ENCODE results near the gene NGEF.

Gene NGEF

DNA sequence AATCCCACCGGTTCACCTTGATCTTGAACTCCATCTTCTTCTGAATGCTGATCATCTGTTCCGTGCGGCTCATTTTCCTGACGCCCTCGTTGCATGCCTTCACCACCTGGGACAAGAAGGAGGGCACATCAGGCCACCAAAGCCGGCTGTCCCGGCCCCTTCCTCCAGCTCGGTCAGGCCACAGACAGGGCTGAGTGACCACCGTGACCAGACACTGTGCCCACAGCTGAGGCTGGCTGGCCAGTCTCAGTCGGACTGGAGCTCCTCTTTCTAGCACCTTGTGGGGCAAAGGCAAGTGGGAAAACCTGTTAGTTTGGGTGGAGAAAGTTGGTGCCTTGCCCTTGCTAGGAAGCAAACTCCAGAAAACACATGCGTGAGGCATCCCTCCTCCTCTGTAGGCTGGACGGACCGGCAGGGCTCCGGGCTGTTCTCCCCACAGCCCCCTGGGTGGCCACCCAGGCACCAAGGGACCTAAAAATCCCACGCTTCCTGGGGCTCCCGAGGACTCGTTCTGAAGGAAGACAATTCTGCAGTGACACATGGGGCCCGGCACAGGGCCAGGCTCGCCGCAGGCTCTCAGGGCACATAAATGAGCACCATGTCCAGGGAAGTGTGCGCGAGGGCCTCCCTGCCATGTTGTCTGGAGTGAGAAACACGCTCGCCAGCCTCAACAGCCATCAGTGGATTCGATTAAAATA lies 127.6 kb downstream of the NGEF start:
- no peak for DNase-seq (ENCODE audit: low spot score)

DNA sequence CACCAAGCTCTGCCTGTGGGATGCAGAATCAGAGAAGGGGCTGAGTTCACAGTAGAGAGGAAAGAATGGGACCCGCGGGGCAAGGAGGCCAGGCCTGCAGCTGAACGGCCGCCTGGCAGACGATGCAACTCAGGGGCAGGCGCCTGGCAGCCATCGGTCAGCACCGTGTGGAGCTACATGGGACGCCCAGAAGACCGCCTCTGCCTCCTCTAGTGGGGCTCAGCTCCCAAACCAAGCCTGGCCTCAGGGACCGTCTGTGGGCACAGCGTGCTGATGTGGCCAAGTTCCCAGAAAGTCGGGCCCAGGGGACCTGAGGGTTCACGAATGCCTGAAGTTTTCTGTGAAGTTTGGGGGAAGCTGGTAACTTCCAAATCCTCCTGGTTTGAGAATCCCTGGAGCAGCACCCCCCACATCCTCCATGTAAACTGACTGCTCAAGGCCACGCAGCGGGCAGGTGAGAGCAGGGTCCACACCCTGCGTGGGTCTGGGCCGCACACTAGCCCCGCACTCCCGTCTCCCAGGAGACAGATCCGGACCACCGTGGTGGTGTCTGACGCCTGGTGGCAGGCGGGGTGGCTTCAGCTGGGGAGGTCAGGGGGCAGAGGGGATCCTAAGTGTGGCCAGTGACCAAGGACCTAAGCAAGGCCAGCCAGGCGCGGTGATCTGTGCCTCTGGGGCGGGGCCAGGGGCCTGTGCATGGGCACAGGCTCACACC lies 128.3 kb downstream of the NGEF start:
- no peak for DNase-seq (ENCODE audit: low spot score)

DNA sequence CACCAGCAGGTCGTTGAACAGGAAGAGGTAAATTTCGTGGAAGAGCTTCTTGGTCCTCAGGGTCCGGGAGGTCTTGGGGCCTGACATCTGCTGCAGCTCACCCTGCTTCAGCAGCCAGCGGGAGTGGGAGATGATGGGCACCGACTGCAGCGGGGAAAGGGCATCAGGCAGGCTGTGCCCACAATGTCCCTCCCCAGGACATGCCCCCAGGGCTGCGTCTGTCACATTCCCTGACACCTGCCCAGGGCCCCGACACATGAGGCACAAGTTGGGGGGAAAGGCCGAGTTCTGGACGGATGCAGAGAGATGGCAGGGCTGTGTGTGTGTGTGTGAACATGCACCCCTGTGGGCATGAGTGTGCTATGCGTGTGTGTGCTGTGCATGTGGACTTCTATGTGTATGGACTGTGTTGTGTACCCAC lies 129.0 kb downstream of the NGEF start:
- no peak for DNase-seq (ENCODE audit: low spot score)

DNA sequence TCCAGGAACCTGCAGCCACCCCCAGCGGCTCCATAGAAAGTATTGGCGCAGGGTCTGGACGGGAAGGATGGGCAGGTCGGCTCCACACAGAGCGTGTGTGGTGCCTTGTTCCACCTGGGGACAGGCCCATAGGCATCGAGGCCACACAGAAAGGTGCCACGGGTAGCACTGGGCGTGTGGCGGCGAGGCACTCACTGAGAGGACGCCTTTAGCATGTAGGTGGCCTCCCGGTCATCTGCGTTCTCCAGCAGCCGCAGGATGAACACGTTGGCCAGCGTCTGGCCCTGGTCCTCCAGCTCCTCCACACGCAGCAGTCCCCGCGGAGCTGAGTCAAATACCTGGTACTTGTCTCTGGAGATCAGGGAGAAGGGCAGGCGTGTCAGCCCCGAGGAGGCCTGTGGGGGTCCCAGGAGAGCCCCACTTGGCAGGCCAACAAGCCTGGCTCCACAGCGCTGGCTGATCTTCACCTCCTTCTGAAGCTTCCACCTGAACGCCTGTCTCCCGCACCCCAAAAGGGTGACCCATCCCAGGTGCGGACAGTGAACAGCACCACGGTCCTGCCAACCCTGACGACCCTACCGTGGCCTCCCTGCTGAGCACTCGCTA lies 129.8 kb downstream of the NGEF start:
- no peak for DNase-seq (ENCODE audit: low spot score)

DNA sequence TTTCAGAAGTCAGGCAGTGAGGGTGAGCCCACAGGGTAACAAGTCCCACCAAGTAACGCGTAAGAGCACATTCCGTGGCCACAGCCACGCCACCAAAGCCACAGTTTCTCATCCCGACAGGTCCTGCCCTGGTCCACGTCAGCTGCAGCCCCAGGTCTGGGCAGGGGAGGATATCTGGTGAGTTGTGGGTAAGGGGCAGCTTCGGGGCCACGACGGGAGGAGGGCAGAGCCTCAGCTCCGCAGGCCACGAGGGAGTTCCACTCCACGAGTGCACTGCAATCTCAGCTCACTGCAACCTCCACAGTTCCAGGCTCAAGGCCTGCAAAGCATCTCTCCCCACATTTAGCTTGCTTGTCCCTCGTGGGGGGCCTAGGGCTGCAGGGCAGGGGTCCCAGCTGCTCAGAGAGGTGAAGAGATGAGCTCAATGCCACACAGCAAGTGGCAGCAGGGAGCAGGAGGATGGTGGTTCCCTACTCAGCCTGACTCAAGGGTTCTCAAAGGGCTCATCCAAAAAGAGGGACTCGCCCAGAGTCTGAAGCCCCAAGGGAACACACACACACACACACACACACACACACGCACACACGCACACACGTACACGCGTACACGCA lies 130.4 kb downstream of the NGEF start:
- DNase-seq (ENCODE audit: low spot score) = no peak

DNA sequence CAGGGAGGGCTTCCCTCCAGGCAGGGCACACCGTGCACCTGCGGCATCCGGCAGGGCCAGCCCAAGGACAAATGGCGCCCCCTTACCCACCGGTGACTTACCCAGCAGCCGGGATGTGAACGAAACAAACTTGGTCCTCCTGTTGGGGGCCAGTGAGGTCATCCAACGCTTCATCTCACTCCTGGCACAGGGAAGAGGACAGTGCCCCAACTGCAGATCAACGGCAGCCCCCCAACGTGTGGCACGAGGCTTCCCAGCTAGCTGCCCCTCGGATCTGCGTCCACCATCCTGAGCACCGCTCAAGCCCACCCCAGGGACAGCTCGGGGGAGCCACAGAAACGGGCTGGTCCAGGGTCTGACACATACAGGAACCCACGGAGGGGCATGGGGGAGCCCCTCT lies 131.0 kb downstream of the NGEF start:
- DNase-seq (ENCODE audit: low spot score) = no peak

DNA sequence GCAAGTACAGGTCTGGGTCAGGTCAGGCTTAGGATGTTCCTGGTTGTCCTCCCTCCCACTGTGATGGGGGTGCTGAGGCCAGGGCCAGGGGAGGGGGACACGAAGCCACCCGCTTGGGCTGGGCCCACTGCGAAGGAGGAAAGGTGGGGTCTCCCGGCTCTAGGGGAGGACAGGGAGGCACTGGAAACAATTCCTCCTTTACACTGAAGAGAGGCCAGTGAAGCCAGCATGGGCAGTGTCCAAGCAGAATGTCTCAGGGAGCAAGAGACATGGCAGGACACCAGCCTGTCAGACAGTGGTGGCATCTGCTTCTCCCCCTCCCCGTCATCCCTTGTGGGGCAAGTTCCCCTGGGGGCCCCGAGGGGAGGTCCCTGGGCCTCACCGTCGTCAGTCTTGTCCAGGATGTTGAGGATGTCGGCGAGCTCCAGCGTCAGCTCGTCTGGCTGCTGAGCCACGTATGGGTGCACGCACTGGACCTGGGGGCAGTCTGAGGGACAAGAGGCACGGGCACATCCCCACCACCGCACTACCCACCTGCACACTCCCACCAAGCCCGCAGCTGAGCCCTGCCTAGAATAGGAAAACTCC lies 132.2 kb downstream of the NGEF start:
- DNase-seq (ENCODE audit: low spot score) = no peak

DNA sequence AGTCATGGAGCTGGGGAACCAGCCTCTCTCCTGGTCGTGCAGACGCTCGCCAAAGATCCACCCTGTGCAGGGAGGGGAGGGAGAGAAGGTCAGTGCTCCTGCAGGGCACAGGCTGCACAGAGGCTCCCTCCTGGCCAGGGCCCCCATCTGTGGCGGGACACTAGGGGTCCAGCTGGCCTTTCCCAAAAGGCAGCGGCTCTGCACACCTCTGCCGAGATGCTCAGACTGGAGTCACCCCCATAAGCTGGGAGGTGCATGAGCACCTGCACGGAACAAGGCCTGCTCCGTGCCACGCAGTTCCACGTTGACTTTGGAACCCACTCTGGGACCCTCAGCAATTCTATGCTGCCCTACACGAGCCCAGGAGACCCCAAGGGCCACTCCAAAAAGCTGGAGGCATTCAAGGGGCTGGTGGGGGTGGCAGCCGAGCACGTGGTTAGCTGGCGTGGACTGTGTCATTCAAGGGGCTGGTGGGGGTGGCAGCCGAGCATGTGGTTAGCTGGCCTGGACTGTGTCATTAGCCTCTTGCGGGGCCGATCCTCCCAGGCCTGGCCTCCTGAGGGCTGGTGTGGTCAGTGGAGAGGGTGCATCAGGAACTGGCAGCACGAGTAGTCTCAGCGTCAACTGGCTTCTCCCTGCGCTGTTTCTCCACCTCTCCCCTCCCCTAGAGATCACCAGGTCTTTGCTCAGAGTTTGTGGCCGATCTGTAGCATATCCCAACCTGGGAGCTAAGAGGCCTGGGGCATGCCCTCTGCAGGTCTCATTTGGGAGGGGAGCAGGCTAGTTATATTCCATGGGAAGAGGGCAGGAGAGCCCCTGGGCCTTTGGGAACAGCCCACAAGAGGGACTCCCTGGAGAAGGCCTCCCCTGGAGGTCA lies 133.2 kb downstream of the NGEF start:
- no peak for DNase-seq (ENCODE audit: low spot score)

DNA sequence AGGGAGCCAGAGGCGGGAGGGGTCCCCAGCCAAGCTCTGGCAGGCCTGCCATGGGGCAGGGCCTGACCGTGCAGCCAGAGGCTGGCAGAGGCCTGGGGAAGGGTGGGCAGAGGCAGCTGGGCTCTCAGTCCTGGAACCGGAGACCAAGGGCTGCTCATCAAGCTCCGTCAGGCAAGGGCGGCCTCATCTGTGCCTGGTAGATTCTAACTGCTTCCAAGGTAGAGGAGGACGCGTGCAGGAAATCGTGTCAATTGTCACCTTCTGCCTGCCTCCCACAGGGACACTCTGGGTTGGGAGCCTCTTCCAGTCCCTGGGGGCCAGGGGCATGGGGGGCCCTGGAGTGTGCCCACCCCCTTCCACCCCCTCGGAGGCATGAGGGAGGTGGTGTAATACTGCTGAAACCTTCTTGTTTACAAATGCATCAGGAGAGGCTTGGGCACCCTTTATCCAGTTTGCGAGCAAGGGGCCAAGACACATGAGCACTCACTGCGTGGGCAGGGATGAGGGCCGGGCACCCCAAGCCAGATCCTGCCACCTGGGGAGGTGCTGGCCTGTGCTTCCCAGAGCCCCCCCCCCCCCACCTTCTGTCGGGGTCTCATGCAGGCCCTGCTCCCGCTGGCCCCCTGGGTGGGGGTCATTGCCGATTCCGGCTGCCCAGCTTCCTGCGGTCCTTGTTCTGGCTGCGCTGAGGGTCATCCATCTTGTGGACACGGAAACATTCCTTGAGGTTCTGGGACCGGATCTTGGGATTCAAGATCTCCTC lies 134.0 kb downstream of the NGEF start:
- DNase-seq (ENCODE audit: low spot score) = no peak

DNA sequence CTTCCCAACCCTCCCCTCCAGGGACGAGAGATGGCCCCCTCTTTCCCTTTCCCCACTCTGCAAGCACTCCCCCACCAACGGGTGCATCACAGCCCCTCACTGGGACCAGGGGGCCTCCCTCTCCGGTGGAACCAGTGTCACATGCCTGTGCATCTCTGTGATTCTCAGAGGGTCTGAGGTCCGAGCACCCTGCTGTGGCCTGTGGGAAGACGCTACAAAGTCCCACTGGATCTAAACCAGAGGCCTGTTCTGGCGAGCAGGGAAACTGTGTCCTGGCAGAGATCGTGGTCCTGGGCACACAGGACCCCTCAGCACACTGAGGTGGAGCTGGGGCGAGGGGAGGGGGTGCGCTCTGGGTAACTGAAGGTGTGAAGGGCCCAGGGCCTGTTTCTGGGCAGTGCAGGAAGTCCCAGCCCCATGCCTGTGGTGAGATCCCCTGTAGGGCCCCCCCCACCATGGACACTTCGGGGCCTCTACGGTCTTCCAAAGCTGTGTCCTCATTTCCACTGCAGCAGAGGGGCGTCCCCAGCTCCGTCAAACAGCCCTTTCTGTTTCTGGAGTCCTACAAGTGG lies 135.0 kb downstream of the NGEF start:
- DNase-seq (ENCODE audit: low spot score) = no peak

DNA sequence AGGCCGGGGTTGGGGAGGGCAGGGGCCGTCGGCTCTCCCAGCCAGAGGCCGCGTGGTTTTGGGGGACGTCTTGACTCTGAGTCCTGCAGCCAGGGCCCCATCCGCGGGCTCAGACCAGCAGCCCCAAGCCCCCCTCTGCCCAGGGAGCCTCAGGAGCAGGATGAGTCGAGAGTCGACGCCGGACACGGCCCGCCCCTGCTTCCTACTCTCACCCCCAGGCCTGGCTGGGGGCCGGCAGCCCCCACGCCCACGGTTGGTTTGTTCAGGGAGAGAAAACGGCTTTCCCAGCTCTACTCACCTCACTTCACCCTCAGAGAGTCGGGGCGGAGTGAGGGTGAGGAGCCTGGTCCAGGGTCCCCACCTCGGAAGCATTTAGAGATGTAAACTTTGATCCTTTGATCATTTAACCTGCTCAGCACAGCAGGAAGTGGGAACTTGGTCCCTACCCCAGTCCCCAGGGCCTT lies 136.0 kb downstream of the NGEF start:
- DNase-seq (ENCODE audit: low spot score) = no peak

DNA sequence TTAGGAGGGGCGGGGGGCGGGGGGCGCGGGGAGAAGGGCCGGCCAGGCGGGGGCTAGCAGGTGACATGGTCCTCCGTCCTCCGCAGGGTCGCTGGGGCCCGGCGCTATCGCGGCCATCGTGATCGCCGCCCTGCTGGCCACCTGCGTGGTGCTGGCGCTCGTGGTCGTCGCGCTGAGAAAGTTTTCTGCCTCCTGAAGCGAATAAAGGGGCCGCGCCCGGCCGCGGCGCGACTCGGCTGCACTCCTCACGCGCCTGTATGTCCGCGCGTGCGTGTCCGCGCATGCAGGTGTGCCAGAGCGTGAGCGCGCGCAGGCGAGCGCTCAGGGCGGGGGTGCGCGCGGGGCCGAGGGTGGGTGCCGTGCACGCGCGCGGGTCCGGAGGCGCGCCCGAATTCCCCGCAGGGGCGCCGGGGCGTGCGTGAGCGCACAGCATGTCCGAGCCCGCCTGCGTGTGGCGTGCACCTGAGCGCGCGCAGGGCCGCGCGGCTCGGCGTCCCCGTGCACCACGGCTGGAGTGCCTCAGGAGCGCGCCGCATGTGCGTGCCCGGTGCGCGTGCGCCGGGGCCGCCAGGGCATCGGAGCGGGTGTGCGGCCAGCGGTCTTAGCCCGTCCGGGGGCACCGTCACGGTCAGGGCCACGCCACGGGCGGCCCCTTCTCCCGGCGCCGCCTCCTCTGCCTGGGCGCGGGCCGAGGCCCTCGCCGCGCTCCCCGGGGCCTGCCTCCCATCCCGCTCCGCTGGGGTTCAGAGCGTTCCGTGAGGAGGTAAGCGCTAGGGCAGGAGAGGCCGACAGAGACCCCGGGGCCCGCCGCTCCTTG lies 136.7 kb downstream of the NGEF start:
- no peak for DNase-seq (ENCODE audit: low spot score)

DNA sequence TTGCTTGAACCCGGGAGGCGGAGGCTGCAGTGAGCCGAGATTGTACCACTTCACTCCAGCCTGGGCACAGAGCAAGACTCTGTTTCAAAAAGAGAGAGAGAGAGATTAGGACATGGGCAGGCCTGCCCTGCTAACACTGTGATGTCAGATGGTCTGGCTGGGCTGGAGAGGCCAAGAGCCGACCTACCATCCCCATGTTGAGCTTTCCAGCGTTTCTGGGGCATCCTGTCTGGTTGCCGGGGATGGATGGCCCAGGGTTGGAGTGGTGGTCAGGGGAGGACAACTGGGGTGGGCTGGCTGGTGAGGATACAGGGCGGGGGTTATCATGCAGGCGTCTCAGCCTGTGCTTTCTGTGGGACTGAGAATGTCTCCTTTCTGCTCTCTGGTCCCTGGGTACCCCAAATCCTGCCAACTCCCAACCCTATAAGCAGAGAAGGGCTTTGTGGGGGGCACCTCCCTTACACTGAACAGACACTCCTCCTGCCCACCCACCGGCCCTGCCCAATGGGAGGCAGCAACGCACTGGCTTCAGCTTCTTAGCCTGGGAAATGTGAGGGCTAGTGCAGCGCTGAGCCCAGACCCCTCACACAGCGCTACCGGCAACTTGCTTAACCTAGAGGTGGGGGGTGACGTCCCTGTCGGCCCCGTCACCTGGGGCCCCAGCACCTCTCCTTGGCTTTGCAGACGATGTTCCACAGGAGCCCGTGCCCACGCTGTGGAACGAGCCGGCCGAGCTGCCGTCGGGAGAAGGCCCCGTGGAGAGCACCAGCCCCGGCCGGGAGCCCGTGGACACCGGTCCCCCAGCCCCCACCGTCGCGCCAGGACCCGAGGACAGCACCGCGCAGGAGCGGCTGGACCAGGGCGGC lies 137.6 kb downstream of the NGEF start:
- DNase-seq (ENCODE audit: low spot score) = no peak

DNA sequence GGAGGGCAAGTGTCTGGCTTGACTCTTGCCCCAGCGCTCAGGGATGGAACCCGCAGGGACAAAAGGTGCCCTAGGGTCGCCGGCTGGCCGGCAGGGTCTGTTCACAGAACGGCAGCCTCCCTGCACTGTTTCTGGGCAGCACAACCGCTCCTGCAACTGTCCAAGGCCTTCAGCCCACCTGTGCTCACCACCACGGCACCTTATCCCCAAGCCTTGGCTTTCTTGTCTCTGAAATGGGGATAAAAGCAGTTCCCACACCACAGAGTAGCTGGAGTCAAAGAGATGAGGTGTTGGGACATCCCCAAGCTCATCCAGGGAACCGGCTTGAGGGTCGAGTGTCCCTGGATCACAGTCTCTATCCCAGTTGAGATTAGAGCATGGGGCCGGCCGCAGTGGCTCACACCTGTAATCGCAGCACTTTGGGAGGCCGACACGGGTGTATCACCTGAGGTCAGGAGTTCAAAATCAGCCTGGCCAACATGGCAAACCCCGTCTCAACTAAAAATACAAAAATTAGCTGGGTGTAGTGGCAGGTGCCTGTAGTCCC lies 138.3 kb downstream of the NGEF start:
- DNase-seq (ENCODE audit: low spot score) = no peak

DNA sequence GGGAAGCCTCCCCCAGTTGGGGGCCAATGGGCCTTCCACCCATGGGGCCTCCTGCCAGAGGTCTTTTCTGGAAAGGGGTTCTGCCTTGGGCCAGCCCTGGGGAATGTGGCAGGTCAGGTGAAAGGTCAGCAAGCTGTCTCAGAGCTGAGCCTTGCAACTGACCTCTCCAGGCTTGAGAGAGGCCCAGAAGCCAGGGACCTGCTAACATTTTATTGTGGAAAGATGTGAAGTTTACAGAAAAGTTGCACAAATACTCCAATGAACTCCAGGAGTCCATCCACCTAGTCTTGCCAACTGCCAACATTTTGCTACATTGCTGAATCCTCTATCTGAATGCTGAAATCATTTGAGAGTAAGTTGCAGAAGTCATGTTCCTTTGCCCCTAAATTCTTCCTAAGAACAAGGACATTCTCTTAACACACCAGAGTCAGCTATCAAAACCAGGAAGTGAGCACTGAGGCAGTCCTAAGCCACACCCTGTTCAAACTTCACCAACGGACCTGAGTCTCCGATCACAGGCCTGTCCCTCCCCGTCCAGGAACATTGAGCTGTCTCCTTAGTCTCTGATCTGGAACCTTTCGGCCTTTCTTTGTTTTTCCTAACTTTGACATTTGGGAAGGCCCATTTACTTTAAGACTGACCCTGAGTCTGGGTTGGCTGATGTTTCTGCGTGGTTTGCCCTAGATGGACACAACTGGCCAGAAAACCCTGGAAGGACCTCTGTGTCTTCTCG lies 139.0 kb downstream of the NGEF start:
- no peak for DNase-seq (ENCODE audit: low spot score)

DNA sequence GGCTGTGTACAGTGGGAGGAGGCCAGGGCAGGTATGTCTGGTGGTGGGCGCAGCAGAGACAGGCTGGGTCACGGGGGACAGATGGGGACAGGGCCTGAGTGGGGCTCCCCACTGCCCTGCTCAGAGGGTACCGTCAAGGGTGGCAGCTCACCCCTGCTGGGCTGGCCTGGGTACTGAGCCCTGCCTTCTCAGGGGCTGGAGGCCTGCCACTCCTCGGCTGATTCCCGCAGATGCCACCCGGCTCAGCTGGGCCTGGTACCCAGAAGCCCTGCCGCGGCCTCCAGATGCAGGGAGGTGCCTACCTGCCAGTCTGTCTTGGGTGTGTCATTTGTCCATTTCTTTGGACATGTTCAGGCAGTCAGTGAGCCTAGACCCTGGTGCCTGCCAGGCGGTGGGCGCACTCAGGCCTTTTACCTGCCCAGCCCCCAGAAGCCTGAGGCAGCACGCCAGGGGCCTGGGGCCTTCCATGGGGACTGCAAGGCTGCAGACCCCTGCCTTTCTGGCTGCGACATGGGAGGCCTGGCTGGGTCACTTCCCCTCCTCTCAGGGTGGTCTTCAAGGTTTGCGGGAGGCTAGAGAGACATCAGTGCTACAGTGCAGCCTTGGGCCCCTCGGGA lies 139.7 kb downstream of the NGEF start:
- no peak for DNase-seq (ENCODE audit: low spot score)

DNA sequence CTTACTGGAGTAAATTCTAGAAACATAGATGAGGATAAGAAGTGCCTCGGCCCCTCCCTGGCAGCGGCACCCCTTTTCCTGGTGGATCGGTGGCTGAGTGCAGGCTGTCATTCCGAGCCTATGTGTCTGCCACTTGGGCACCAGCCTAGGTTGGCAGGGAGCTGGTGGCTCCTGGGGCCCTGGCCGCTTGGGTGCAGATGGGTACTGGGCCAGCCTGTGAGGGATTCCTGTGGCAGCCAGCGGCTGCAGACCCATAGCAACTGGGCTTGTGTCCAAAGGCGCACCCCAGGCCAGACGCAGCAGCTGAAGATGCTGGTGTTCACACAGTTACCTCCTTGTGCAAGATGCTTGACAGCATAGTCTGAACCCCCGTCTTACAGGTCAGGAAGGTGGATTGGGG lies 140.2 kb downstream of the NGEF start:
- no peak for DNase-seq (ENCODE audit: low spot score)
